SK-N-SH (cell line): Measurements from ENCODE around the gene SH3GL2. TPM values are rescaled to one million over a fixed set of nuclear protein-coding genes. Genes with fewer than 3 reads are reported as not detected.

Source experiments
- CTCF ChIA-PET: fragments of 300-600, 350-600 bp; formaldehyde crosslinking; extraction: SDS; loops from one replicate; lab custom pipeline; 2021; lab: Yijun Ruan, JAX
- POLR2A ChIA-PET: fragments of 350-600 bp; sonication (Branson Sonifier 250); formaldehyde crosslinking; extraction: SDS; loops from one replicate; lab custom pipeline; 2020; ENCODE audit warnings: antibody characterized with exemption, inconsistent platforms; lab: Yijun Ruan, JAX
- DNase-seq: peaks from one replicate; pipeline ENCODE4 v3.0.0; 2012
- H2AFZ ChIP-seq: fragments of 200-600 bp; sonication (generic); 2 replicates; pipeline ENCODE4 v1.8.1; 2016; ENCODE audit warnings: antibody characterized with exemption, mild to moderate bottlenecking, low read depth
- H3F3A ChIP-seq: fragments of 200-600 bp; sonication (generic); replicated peaks from 2 replicates; pipeline ENCODE3; 2016; ENCODE audit warnings: antibody characterized with exemption, mild to moderate bottlenecking; ENCODE audit not compliant: insufficient read depth
- H3K27ac ChIP-seq, 2 experiments: fragments of 200-500 bp in 1 of 2; fragments of 200-600 bp in 1 of 2; sonication (Bioruptor generic) in 1 of 2; sonication (generic), shearing (Covaris generic) in 1 of 2; 2 replicates each; pipeline versions ENCODE4 v1.5.1 to v1.6.1; 2014 to 2016; ENCODE audit warnings: low read depth in 2 of 2, inconsistent platforms in 1 of 2, low read length in 1 of 2, mild to moderate bottlenecking in 1 of 2, mixed read lengths in 1 of 2
- H3K27me3 ChIP-seq: fragments of 200-600 bp; sonication (generic), shearing (Covaris generic); 2 replicates; pipeline ENCODE4 v1.6.1; 2016; ENCODE audit warnings: mixed run types; ENCODE audit not compliant: insufficient read depth
- H3K36me3 ChIP-seq, 2 experiments: fragments of 200-500 bp in 1 of 2; fragments of 200-600 bp in 1 of 2; sonication (Bioruptor generic) in 1 of 2; sonication (generic) in 1 of 2; replicated peaks in 1 of 2; 2 replicates each; pipeline versions ENCODE3 to v1.5.1; 2014 to 2016; ENCODE audit warnings: low read length in 1 of 2, mild to moderate bottlenecking in 1 of 2; ENCODE audit not compliant: insufficient read depth in 2 of 2, control insufficient read depth in 1 of 2
- H3K4me1 ChIP-seq, 2 experiments: fragments of 200-500 bp in 1 of 2; fragments of 200-600 bp in 1 of 2; sonication (Bioruptor generic) in 1 of 2; sonication (generic), shearing (Covaris generic) in 1 of 2; 2 replicates each; pipeline versions ENCODE4 v1.5.1 to v1.6.1; 2014 to 2016; ENCODE audit warnings: low read depth in 1 of 2, low read length in 1 of 2, mixed run types in 1 of 2; ENCODE audit not compliant: insufficient read depth in 2 of 2, control insufficient read depth in 1 of 2
- H3K4me2 ChIP-seq: fragments of 200-600 bp; sonication (generic), shearing (Covaris generic); 2 replicates; pipeline ENCODE4 v1.6.1; 2017; ENCODE audit warnings: mixed run types
- H3K4me3 ChIP-seq, 2 experiments: fragments of 200-500 bp in 1 of 2; fragments of 200-600 bp in 1 of 2; sonication (Bioruptor generic) in 1 of 2; sonication (generic), shearing (Covaris generic) in 1 of 2; 2 replicates each; pipeline versions ENCODE4 v1.5.1 to v1.8.1; 2014 to 2016; ENCODE audit warnings: low read depth in 2 of 2, inconsistent platforms in 1 of 2, low read length in 1 of 2, mild to moderate bottlenecking in 1 of 2, mixed read lengths in 1 of 2, moderate library complexity in 1 of 2
- H3K79me2 ChIP-seq: fragments of 200-600 bp; sonication (generic); 2 replicates; pipeline ENCODE4 v1.8.1; 2017; ENCODE audit warnings: mild to moderate bottlenecking; ENCODE audit not compliant: insufficient read depth
- H3K9ac ChIP-seq: fragments of 200-600 bp; sonication (generic); 2 replicates; pipeline ENCODE4 v1.6.1; 2017; ENCODE audit warnings: mixed run types
- H3K9me2 ChIP-seq: fragments of 200-600 bp; sonication (generic); 2 replicates; pipeline ENCODE4 v1.6.1; 2017; ENCODE audit warnings: mixed run types
- H3K9me3 ChIP-seq: fragments of 200-600 bp; sonication (generic); 2 replicates; pipeline ENCODE4 v1.6.1; 2017; ENCODE audit warnings: mixed run types, mild to moderate bottlenecking, moderate library complexity
- H4K20me1 ChIP-seq: fragments of 200-600 bp; sonication (generic); 2 replicates; pipeline ENCODE4 v1.6.1; 2017; ENCODE audit warnings: mild to moderate bottlenecking, mixed run types; ENCODE audit not compliant: insufficient read depth
- ELF1 ChIP-seq: IDR thresholded peaks from 2 replicates; pipeline ENCODE4 v1.4.0; 2012
- EZH2phosphoT487 ChIP-seq: fragments of 200-600 bp; sonication (generic); IDR thresholded peaks from 2 replicates; pipeline ENCODE4 v1.6.1; 2017; ENCODE audit warnings: low read depth, mixed run types, mild to moderate bottlenecking, antibody characterized with exemption, moderate library complexity, borderline replicate concordance
- FOSL2 ChIP-seq: IDR thresholded peaks from 2 replicates; pipeline ENCODE4 v1.4.0; 2012; ENCODE audit warnings: low read depth, mild to moderate bottlenecking, moderate library complexity, borderline replicate concordance
- FOXJ3 ChIP-seq: sonication (generic); formaldehyde crosslinking; IDR thresholded peaks from 2 replicates; pipeline ENCODE4 v1.5.1; 2020; ENCODE audit warnings: mild to moderate bottlenecking, missing genetic modification reagents
- FOXM1 ChIP-seq: IDR thresholded peaks from 2 replicates; pipeline ENCODE4 v1.4.0; 2012; ENCODE audit warnings: low read depth, mild to moderate bottlenecking
- JUND ChIP-seq: IDR thresholded peaks from 2 replicates; pipeline ENCODE4 v1.4.0; 2012
- NFIC ChIP-seq: IDR thresholded peaks from 2 replicates; pipeline ENCODE4 v1.4.0; 2012; ENCODE audit warnings: borderline replicate concordance
- NRF1 ChIP-seq: IDR thresholded peaks from 2 replicates; pipeline ENCODE4 v1.6.1; 2012; ENCODE audit warnings: low read depth, mild to moderate bottlenecking, low read length
- POLR2AphosphoS5 ChIP-seq: IDR thresholded peaks from 2 replicates; pipeline ENCODE4 v1.6.1; 2012; ENCODE audit warnings: low read depth, low read length
- RXRA ChIP-seq: IDR thresholded peaks from 2 replicates; pipeline ENCODE4 v1.4.0; 2012; ENCODE audit warnings: low read depth, mild to moderate bottlenecking, borderline replicate concordance
- SIN3A ChIP-seq: IDR thresholded peaks from 2 replicates; pipeline ENCODE4 v1.6.1; 2012; ENCODE audit warnings: low read depth, mild to moderate bottlenecking, low read length, moderate library complexity, borderline replicate concordance
- SMC3 ChIP-seq: IDR thresholded peaks from 2 replicates; pipeline ENCODE4 v1.6.1; 2012; ENCODE audit warnings: low read depth, low read length, improper control_type of control experiment
- TAF1 ChIP-seq: IDR thresholded peaks from 2 replicates; pipeline ENCODE4 v1.6.1; 2012; ENCODE audit warnings: low read depth, mild to moderate bottlenecking, low read length, moderate library complexity, borderline replicate concordance
- TCF12 ChIP-seq: IDR thresholded peaks from 2 replicates; pipeline ENCODE4 v1.4.0; 2012
- USF1 ChIP-seq: IDR thresholded peaks from 2 replicates; pipeline ENCODE4 v1.4.0; 2012; ENCODE audit warnings: low read depth, borderline replicate concordance
- WGBS: methylation state at CpG from one replicate; pipeline ENCODE4 v1.1.6; 2017; ENCODE audit warnings: low lambda C conversion rate; 5-methylcytosine and 5-hydroxymethylcytosine counted together
- polyA plus RNA-seq, 3 experiments: library from polyadenylated mRNA; depleted of rRNA; stranded (reverse); fragments of >200 nt; gene quantifications; 2 replicates each; pipeline ENCODE4 v1.2.3, GENCODE V29; 2012
- TF ChIP-seq, protein P1 (sequence below): IDR thresholded peaks from 2 replicates; pipeline ENCODE4 v1.6.1; 2012; ENCODE audit warnings: mild to moderate bottlenecking, low read depth, low read length, moderate library complexity
- TF ChIP-seq, protein P2 (sequence below): IDR thresholded peaks from 2 replicates; pipeline ENCODE4 v1.4.0; 2012; ENCODE audit warnings: low read depth
- TF ChIP-seq, protein P3 (sequence below): IDR thresholded peaks from 2 replicates; pipeline ENCODE4 v1.4.0; 2012; ENCODE audit warnings: low read depth, borderline replicate concordance

Gene SH3GL2
- polyA plus RNA-seq, 1 of the 3 experiments (the other 2 are of a cell fraction) = 0.05 TPM

DNA sequence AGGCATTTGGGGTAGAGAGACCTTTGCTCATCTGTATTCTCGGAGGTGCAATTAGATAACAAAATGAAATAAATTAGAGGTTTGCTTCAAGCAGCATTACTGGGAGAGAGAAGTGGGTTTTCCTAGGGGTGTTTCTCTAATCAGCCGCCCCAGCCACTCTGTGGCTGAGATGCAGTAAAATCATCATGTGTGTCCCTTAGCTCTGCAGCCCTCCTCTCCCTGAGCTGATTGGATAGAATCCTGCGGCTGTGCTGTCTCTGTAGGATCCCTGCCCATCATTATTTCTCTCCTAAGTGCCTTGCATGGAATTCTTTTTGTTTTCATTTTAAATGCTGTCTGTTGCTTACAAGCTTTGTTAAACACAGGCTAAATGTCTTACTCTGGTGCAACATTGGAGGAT lies 171.4 kb downstream of the SH3GL2 start:
- H3K27ac ChIP-seq = no peak overlapping the region
- TF ChIP-seq, protein P1, sequence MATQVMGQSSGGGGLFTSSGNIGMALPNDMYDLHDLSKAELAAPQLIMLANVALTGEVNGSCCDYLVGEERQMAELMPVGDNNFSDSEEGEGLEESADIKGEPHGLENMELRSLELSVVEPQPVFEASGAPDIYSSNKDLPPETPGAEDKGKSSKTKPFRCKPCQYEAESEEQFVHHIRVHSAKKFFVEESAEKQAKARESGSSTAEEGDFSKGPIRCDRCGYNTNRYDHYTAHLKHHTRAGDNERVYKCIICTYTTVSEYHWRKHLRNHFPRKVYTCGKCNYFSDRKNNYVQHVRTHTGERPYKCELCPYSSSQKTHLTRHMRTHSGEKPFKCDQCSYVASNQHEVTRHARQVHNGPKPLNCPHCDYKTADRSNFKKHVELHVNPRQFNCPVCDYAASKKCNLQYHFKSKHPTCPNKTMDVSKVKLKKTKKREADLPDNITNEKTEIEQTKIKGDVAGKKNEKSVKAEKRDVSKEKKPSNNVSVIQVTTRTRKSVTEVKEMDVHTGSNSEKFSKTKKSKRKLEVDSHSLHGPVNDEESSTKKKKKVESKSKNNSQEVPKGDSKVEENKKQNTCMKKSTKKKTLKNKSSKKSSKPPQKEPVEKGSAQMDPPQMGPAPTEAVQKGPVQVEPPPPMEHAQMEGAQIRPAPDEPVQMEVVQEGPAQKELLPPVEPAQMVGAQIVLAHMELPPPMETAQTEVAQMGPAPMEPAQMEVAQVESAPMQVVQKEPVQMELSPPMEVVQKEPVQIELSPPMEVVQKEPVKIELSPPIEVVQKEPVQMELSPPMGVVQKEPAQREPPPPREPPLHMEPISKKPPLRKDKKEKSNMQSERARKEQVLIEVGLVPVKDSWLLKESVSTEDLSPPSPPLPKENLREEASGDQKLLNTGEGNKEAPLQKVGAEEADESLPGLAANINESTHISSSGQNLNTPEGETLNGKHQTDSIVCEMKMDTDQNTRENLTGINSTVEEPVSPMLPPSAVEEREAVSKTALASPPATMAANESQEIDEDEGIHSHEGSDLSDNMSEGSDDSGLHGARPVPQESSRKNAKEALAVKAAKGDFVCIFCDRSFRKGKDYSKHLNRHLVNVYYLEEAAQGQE = no peak
- no peak for TF ChIP-seq POLR2AphosphoS5
- no peak for TF ChIP-seq EZH2phosphoT487
- no peak for TF ChIP-seq TCF12
- no peak for TF ChIP-seq NFIC
- no peak for TF ChIP-seq SMC3
- TF ChIP-seq SIN3A = no peak
- TF ChIP-seq NRF1 = no peak
- H2AFZ ChIP-seq = no peak overlapping the region
- no peaks in the 10 kb centered on the region for H3K4me1 ChIP-seq
- H3K79me2 ChIP-seq = no peaks in the 10 kb centered on the region
- H3K4me2 ChIP-seq = no peak overlapping the region
- no peaks in the 10 kb centered on the region for H3K36me3 ChIP-seq
- H3K27me3 ChIP-seq = no peaks in the 10 kb centered on the region
- H3K9me2 ChIP-seq = no peaks in the 10 kb centered on the region
- DNase-seq = no peak
- 4% methylated on average over 3 of the region's 3 CpGs for WGBS
- H3K4me3 ChIP-seq = no peak overlapping the region
- no peaks in the 10 kb centered on the region for H3F3A ChIP-seq
- ChIA-PET POLR2A (no interaction called here), CTCF (no interaction called here)
- H3K9ac ChIP-seq = no peak overlapping the region
- H3K9me3 ChIP-seq = no peaks in the 10 kb centered on the region
- no peaks in the 10 kb centered on the region for H4K20me1 ChIP-seq

DNA sequence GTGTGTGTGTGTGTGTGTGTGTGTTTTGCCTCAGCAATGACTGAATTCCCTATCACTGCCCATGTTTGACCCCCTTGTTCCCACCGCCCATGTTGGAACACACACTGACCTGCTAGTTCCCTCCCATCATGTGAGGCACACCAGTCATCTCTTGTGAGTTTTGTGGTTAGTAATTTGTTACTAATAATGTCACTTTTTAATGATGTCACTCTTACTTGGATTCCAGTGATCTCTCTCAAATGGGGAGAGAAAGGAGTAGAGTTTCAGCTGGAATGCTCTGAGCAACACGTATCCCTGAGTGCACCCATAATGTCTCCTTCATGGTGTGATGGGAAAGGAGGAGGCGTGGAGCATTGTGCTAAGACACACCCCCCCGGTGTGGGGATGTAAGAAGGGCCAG lies 172.6 kb downstream of the SH3GL2 start:
- no peak for DNase-seq
- ChIA-PET CTCF (no interaction called here), POLR2A (no interaction called here)

GRCh38 chr9:17752021-17752420 lies 173.2 kb downstream of the SH3GL2 start:
- H3K9me2 ChIP-seq = no peaks in the 10 kb centered on the region
- no peaks in the 10 kb centered on the region for H4K20me1 ChIP-seq
- no peak overlapping the region for H3K4me3 ChIP-seq
- no peaks in the 10 kb centered on the region for H3K4me1 ChIP-seq
- no peak overlapping the region for H2AFZ ChIP-seq
- no peaks in the 10 kb centered on the region for H3K27me3 ChIP-seq
- H3F3A ChIP-seq = no peaks in the 10 kb centered on the region
- H3K36me3 ChIP-seq = no peaks in the 10 kb centered on the region
- H3K4me2 ChIP-seq = no peak overlapping the region
- DNase-seq = no peak
- no peak overlapping the region for H3K27ac ChIP-seq
- ChIA-PET CTCF (no interaction called here), POLR2A (no interaction called here)
- no peaks in the 10 kb centered on the region for H3K9me3 ChIP-seq
- H3K79me2 ChIP-seq = no peaks in the 10 kb centered on the region
- no peak overlapping the region for H3K9ac ChIP-seq
- WGBS = 0% methylated on average over 3 of the region's 3 CpGs
- no peak for TF ChIP-seq ELF1
- no peak for TF ChIP-seq USF1
- TF ChIP-seq, protein P2, sequence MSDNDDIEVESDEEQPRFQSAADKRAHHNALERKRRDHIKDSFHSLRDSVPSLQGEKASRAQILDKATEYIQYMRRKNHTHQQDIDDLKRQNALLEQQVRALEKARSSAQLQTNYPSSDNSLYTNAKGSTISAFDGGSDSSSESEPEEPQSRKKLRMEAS = no peak
- no peak for TF ChIP-seq RXRA
- no peak for TF ChIP-seq NRF1
- no peak for TF ChIP-seq FOSL2
- TF ChIP-seq TCF12 = no peak
- TF ChIP-seq, protein P3, sequence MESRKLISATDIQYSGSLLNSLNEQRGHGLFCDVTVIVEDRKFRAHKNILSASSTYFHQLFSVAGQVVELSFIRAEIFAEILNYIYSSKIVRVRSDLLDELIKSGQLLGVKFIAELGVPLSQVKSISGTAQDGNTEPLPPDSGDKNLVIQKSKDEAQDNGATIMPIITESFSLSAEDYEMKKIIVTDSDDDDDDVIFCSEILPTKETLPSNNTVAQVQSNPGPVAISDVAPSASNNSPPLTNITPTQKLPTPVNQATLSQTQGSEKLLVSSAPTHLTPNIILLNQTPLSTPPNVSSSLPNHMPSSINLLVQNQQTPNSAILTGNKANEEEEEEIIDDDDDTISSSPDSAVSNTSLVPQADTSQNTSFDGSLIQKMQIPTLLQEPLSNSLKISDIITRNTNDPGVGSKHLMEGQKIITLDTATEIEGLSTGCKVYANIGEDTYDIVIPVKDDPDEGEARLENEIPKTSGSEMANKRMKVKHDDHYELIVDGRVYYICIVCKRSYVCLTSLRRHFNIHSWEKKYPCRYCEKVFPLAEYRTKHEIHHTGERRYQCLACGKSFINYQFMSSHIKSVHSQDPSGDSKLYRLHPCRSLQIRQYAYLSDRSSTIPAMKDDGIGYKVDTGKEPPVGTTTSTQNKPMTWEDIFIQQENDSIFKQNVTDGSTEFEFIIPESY = no peak
- TF ChIP-seq JUND = no peak
- no peak for TF ChIP-seq EZH2phosphoT487
- no peak for TF ChIP-seq NFIC
- TF ChIP-seq TAF1 = no peak
- TF ChIP-seq FOXJ3 = no peak
- TF ChIP-seq FOXM1 = no peak

More for the DNA sequence above, 172.6 kb downstream of the SH3GL2 start:
- no peak overlapping the region for H3K9ac ChIP-seq
- H3K4me3 ChIP-seq = no peak overlapping the region
- H3K4me2 ChIP-seq = no peak overlapping the region
- H4K20me1 ChIP-seq = no peaks in the 10 kb centered on the region
- no peaks in the 10 kb centered on the region for H3K27me3 ChIP-seq
- H3K36me3 ChIP-seq = no peaks in the 10 kb centered on the region
- no peak for TF ChIP-seq TAF1
- no peaks in the 10 kb centered on the region for H3K4me1 ChIP-seq
- H3K9me3 ChIP-seq = no peaks in the 10 kb centered on the region
- H3K9me2 ChIP-seq = no peaks in the 10 kb centered on the region
- no peak overlapping the region for H2AFZ ChIP-seq
- H3K27ac ChIP-seq = no peak overlapping the region
- no peaks in the 10 kb centered on the region for H3F3A ChIP-seq
- H3K79me2 ChIP-seq = no peaks in the 10 kb centered on the region
- 5% methylated on average over 4 of the region's 4 CpGs for WGBS
